ENCODE measurements around the gene TMC4.

Gene TMC4

DNA sequence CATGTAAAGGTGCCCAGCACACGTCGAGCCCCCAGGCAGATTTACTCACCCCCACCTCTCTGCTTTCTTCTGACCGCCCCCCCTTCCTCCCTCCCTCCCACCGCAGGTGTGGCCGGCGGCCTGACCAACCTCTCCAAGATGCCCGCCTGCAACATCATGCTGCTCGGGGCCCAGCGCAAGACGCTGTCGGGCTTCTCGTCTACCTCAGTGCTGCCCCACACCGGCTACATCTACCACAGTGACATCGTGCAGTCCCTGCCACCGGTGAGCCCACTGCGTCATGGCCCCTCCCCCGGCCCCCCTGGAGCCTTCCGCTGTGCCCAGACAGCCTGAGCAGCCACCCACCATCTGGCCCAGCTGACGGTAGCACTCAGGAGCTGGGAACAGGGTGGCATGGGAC, 48.6 kb downstream of the TMC4 start:
- no peak for DNase-seq (ENCODE audit: extremely low spot score)
- TF ChIP-seq, protein P1, sequence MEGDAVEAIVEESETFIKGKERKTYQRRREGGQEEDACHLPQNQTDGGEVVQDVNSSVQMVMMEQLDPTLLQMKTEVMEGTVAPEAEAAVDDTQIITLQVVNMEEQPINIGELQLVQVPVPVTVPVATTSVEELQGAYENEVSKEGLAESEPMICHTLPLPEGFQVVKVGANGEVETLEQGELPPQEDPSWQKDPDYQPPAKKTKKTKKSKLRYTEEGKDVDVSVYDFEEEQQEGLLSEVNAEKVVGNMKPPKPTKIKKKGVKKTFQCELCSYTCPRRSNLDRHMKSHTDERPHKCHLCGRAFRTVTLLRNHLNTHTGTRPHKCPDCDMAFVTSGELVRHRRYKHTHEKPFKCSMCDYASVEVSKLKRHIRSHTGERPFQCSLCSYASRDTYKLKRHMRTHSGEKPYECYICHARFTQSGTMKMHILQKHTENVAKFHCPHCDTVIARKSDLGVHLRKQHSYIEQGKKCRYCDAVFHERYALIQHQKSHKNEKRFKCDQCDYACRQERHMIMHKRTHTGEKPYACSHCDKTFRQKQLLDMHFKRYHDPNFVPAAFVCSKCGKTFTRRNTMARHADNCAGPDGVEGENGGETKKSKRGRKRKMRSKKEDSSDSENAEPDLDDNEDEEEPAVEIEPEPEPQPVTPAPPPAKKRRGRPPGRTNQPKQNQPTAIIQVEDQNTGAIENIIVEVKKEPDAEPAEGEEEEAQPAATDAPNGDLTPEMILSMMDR (IDR thresholded peaks at IDR 0.05; ENCODE audit: control extremely low read depth, extremely low read depth, low read depth, missing control alignments) = no peak
- POLR2A ChIA-PET = no interaction called here
- CTCF ChIA-PET = interaction anchor here (1.2 to 1.6 kb wide), 2 partner anchors 8 to 9 kb away, joined by 3 to 5 read pairs; partner anchors contain the start of genes PRPF31 and TFPT

DNA sequence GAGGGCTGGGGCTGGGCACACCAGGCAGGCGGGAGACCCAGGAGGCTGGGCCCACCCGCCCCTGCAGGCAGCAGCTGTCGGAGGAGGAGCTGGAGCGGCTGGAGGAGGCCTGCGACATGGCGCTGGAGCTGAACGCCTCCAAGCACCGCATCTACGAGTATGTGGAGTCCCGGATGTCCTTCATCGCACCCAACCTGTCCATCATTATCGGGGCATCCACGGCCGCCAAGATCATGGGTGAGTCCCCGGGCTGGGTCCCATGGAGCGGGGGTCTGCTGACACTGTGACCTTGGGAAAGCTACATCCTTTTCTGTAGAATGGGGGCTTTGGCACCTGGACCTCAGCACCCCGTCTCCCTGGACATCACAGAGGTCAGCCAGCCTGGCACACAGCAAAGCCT, 49.3 kb downstream of the TMC4 start:
- DNase-seq (ENCODE audit: extremely low spot score) = no peak
- TF ChIP-seq, protein P1 (IDR thresholded peaks at IDR 0.05; ENCODE audit: control extremely low read depth, extremely low read depth, low read depth, missing control alignments) = no peak
- POLR2A ChIA-PET = no interaction called here
- CTCF ChIA-PET = interaction anchor here (1.2 to 1.6 kb wide), 2 partner anchors 9 kb away, joined by 3 to 5 read pairs; partner anchors contain the start of genes PRPF31 and TFPT

DNA sequence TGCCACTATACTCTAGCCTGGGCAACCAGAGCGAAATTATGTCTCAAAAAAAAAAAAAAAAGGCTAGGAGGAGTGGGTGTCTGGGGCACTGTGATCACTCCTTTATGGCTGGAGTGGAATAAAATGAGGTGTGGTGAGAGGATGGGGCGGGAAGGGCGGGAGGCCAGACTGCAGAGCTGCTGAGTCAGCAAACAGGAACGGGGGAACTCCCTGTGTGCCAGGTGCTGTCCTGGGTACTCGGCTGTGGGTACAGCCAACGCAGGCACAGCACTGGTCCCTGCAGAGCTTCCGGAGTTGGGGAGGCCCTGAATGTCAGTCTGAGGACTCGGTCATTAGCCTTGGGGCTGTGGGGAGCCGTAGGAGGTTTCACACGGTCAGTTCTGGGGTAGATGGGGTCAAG, 51.7 kb downstream of the TMC4 start:
- POLR2A ChIA-PET = interaction anchor here (1.1 kb wide), 1 partner anchor 16 kb away, joined by 5 read pairs; the partner anchor contains the start of gene CNOT3
- DNase-seq (ENCODE audit: extremely low spot score) = no peak
- TF ChIP-seq, protein P1 (IDR thresholded peaks at IDR 0.05; ENCODE audit: control extremely low read depth, extremely low read depth, low read depth, missing control alignments) = no peak
- CTCF ChIA-PET = no interaction called here

DNA sequence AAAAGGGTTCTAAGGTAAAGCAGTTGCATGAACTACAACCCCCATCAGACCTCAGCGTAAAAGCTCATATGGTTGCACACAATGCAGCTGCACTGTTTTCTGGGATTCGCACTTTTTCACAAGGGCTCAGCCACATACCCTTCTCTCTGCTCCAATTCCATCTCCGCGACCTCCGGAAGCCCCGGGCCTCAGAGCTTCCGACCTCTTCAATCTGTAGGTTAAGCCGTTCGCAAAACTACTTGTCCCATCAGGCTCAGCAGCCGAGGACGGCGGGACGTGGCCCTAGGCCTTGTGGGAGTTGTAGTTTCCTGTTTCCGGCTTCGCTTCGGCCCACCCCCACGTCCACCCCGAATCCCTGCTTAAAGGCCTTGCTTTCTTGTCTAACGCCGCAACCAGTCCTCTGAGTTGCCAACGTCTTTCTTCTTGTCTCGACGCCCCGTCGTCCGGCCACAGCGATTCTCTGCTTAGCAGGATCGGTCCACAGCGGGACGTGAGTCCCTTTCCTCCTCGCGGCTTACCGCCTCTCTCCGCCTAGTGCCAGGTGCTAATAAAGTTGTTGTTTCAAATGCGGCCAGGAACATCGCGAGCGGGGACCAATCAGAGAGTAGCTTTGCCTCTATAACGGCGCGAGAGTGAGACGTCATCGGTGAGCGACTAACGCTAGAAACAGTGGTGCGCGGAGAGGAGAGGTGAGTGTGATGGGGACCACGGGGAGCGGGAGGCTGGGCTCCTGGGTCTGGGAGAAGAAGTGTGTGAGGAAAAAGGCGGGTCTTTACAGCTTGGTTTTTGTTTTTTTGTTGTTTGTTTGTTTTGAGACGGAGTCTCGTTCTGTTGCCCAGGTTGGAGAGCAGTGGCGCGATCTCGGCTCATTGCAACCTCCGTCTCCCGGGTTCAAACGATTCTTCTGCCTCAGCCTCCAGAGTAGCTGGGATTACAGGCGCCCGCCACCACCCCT, 57.6 kb downstream of the TMC4 start, which contains the start of the genes PRPF31 and TFPT:
PRPF31 (plus strand) TSS at position 646 of the 955 bp plus-strand sequence. CDS start 2,525 bp downstream, outside the sequence.
TFPT (minus strand) TSS at position 549 of the 955 bp plus-strand sequence; CDS start at position 161, 388 bp downstream.
- POLR2A ChIA-PET = interaction anchor here (1.0 to 1.9 kb wide), 2 partner anchors 22 to 74 kb away, joined by 4 to 10 read pairs; partner anchors contain the start of genes CNOT3 and MBOAT7
- DNase-seq (ENCODE audit: extremely low spot score) = peak; percentile 97
- TF ChIP-seq, protein P1 (IDR thresholded peaks at IDR 0.05; ENCODE audit: control extremely low read depth, extremely low read depth, low read depth, missing control alignments) = no peak
- CTCF ChIA-PET = interaction anchor here (1.1 to 1.6 kb wide), 4 partner anchors 9 to 53 kb away, joined by 3 to 5 read pairs (median 4); partner anchors contain the start of genes CNOT3 and LENG1

DNA sequence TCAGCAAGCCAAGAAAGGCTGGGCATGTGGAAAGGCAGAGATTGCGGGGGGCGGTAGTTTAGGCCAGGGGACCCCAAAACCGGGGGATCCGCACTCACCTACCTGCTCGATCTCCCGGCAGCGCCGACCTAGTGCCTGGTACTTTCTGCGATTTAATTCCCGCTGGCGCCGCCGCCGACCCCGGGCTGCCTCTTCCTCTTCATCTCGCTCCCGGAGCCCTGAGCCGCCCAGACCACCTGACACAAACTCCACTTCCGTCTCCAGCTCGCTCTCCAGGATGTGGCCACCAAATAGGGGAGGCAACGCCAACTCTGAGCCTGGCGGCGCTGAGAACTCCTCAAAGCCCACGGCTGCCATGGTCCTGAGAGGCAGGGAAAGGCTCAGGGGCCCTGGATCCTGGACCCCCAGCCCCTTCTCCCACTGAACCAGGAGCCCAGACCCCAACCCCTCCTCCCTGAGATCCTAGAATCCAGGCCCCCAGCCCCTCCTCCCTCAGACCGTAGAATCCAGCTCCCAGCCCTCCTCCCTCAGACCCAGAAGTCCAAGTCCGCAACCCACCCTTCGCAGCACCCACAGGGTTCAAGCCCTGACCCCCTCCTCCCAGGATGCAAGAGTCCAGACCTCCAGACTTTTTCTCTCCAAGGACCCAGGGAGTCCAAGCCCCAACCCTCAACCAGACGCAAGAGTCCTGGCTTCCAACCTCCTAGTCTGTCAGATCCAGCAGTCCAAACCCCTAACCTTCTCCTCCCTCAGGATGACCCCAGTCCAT, 58.4 kb downstream of the TMC4 start:
- CTCF ChIA-PET = interaction anchor here (1.0 to 1.6 kb wide), 5 partner anchors 9 to 45 kb away, joined by 3 to 5 read pairs (median 4); partner anchors contain the start of genes CNOT3 and LENG1
- POLR2A ChIA-PET = interaction anchor here (1.9 kb wide), 1 partner anchor 23 kb away, joined by 10 read pairs; the partner anchor contains the start of gene CNOT3
- peak; percentile 67 for DNase-seq (ENCODE audit: extremely low spot score)
- TF ChIP-seq, protein P1 (IDR thresholded peaks at IDR 0.05; ENCODE audit: control extremely low read depth, extremely low read depth, low read depth, missing control alignments) = no peak
